H9 (cell line): ENCODE measurements around the gene PTBP3. TPM values are rescaled to one million over a fixed set of nuclear protein-coding genes. Genes with fewer than 3 reads are reported as not detected.
A peak's percentile ranks its signal among the peaks of the same experiment; 100 is the strongest.

Experiments
- DNase-seq: peaks from one replicate; pipeline ENCODE4 v3.0.0-alpha.2; 2017
- H2AFZ ChIP-seq: one replicate; pipeline ENCODE4 v1.6.1; 2013; ENCODE audit warnings: mild to moderate bottlenecking, low read length, control low read depth, moderate library complexity
- H2AK5ac ChIP-seq: 2 replicates; pipeline ENCODE4 v1.6.1; 2013; ENCODE audit warnings: low read length, control low read depth, mixed read lengths; ENCODE audit not compliant: insufficient read length
- H2BK120ac ChIP-seq: one replicate; pipeline ENCODE4 v1.6.1; 2013; ENCODE audit warnings: low read depth, mild to moderate bottlenecking, low read length, control low read depth, inconsistent platforms; ENCODE audit not compliant: poor library complexity, severe bottlenecking
- H2BK12ac ChIP-seq: 2 replicates; pipeline ENCODE4 v1.6.1; 2013; ENCODE audit warnings: low read length, control low read depth, mixed read lengths, low read depth; ENCODE audit not compliant: insufficient read length
- H2BK15ac ChIP-seq: 2 replicates; pipeline ENCODE4 v1.6.1; 2013; ENCODE audit warnings: low read depth, low read length, control low read depth
- H2BK20ac ChIP-seq: one replicate; pipeline ENCODE4 v1.6.1; 2013; ENCODE audit warnings: low read depth, mild to moderate bottlenecking, low read length, control low read depth, inconsistent platforms; ENCODE audit not compliant: poor library complexity, severe bottlenecking
- H2BK5ac ChIP-seq: 2 replicates; pipeline ENCODE4 v1.6.1; 2013; ENCODE audit warnings: low read length, control low read depth, mixed read lengths; ENCODE audit not compliant: insufficient read length
- H3K14ac ChIP-seq: 2 replicates; pipeline ENCODE4 v1.6.1; 2013; ENCODE audit warnings: low read length, control low read depth; ENCODE audit not compliant: insufficient read depth
- H3K18ac ChIP-seq: 2 replicates; pipeline ENCODE4 v1.6.1; 2013; ENCODE audit warnings: low read depth, mild to moderate bottlenecking, mixed read lengths, low read length, control low read depth; ENCODE audit not compliant: insufficient read length
- H3K23ac ChIP-seq: 2 replicates; pipeline ENCODE4 v1.6.1; 2013; ENCODE audit warnings: low read length, control low read depth, mixed read lengths, low read depth; ENCODE audit not compliant: insufficient read length
- H3K23me2 ChIP-seq: 2 replicates; pipeline ENCODE4 v1.6.1; 2013; ENCODE audit warnings: low read depth, mild to moderate bottlenecking, mixed read lengths, low read length, control low read depth; ENCODE audit not compliant: insufficient read length, poor library complexity, severe bottlenecking
- H3K27ac ChIP-seq: 2 replicates; pipeline ENCODE4 v1.5.1; 2013; ENCODE audit warnings: low read length, control low read depth, mixed read lengths, low read depth; ENCODE audit not compliant: insufficient read length
- H3K27me3 ChIP-seq: 2 replicates; pipeline ENCODE4 v1.6.1; 2013; ENCODE audit warnings: low read length, control low read depth, inconsistent platforms; ENCODE audit not compliant: insufficient read depth
- H3K4ac ChIP-seq: 2 replicates; pipeline ENCODE4 v1.6.1; 2013; ENCODE audit warnings: low read depth, mild to moderate bottlenecking, control low read depth, inconsistent platforms, low read length, moderate library complexity
- H3K4me1 ChIP-seq: 2 replicates; pipeline ENCODE4 v1.6.1; 2013; ENCODE audit warnings: low read length, control low read depth, inconsistent platforms; ENCODE audit not compliant: insufficient read depth
- H3K4me2 ChIP-seq: 2 replicates; pipeline ENCODE4 v1.6.1; 2013; ENCODE audit warnings: low read length, control low read depth, mixed read lengths; ENCODE audit not compliant: insufficient read length, insufficient read depth
- H3K56ac ChIP-seq: 2 replicates; pipeline ENCODE4 v1.6.1; 2013; ENCODE audit warnings: low read depth, mild to moderate bottlenecking, mixed read lengths, low read length, control low read depth; ENCODE audit not compliant: insufficient read length
- H3K79me1 ChIP-seq: 2 replicates; pipeline ENCODE4 v1.6.1; 2013; ENCODE audit warnings: low read depth, mild to moderate bottlenecking, moderate library complexity, low read length, control low read depth, inconsistent platforms; ENCODE audit not compliant: insufficient read depth, poor library complexity, severe bottlenecking
- H3K79me2 ChIP-seq: 2 replicates; pipeline ENCODE4 v1.6.1; 2013; ENCODE audit warnings: low read length, control low read depth, inconsistent platforms; ENCODE audit not compliant: insufficient read depth
- H3K9ac ChIP-seq: 2 replicates; pipeline ENCODE4 v1.6.1; 2013; ENCODE audit warnings: low read length, control low read depth, mixed read lengths; ENCODE audit not compliant: insufficient read length; ENCODE audit errors: extremely low read depth
- H3K9me3 ChIP-seq: one replicate; pipeline ENCODE4 v1.6.1; 2013; ENCODE audit warnings: low read depth, low read length, inconsistent platforms; ENCODE audit not compliant: control insufficient read depth
- H3T11ph ChIP-seq: one replicate; pipeline ENCODE4 v1.6.1; 2013; ENCODE audit warnings: mild to moderate bottlenecking, low read length, control low read depth, inconsistent platforms
- H4K20me1 ChIP-seq: one replicate; pipeline ENCODE4 v1.6.1; 2013; ENCODE audit not compliant: control insufficient read depth, insufficient read length, insufficient read depth
- H4K5ac ChIP-seq: 2 replicates; pipeline ENCODE4 v1.6.1; 2013; ENCODE audit warnings: low read depth, mild to moderate bottlenecking, mixed read lengths, low read length, control low read depth; ENCODE audit not compliant: insufficient read length
- H4K8ac ChIP-seq: replicated peaks from 2 replicates; pipeline ENCODE4 v1.6.1; 2013; ENCODE audit warnings: low read length, control low read depth, mixed read lengths, low read depth; ENCODE audit not compliant: insufficient read length
- H4K91ac ChIP-seq: 2 replicates; pipeline ENCODE4 v1.6.1; 2013; ENCODE audit warnings: low read depth, mild to moderate bottlenecking, moderate library complexity, mixed read lengths, low read length, control low read depth; ENCODE audit not compliant: insufficient read length
- H3K27ac Mint-ChIP-seq, 3 experiments: 2 replicates in 2 of 3; 3 replicates in 1 of 3; pipeline ENCODE4 v1.8.0; 2020 to 2021; ENCODE audit warnings: mixed read lengths in 3 of 3, mild to moderate bottlenecking in 1 of 3, moderate library complexity in 1 of 3
- H3K27me3 Mint-ChIP-seq: 2 replicates; pipeline ENCODE4 v1.8.0; 2021; ENCODE audit warnings: low read depth, mild to moderate bottlenecking, moderate library complexity, mixed read lengths
- H3K36me3 Mint-ChIP-seq, 3 experiments: 2 replicates in 2 of 3; 3 replicates in 1 of 3; pipeline ENCODE4 v1.8.0; 2020 to 2021; ENCODE audit warnings: low read depth in 3 of 3, mixed read lengths in 3 of 3; ENCODE audit not compliant: insufficient read depth in 1 of 3
- H3K4me1 Mint-ChIP-seq, 2 experiments: 2 replicates each; pipeline ENCODE4 v1.8.0; 2020; ENCODE audit warnings: mixed read lengths in 2 of 2
- H3K4me3 Mint-ChIP-seq, 2 experiments: 2 replicates in 1 of 2; 3 replicates in 1 of 2; pipeline ENCODE4 v1.8.0; 2020 to 2021; ENCODE audit warnings: mild to moderate bottlenecking in 2 of 2, mixed read lengths in 2 of 2, moderate library complexity in 1 of 2
- H3K9me3 Mint-ChIP-seq, 2 experiments: 2 replicates in 1 of 2; 3 replicates in 1 of 2; pipeline ENCODE4 v1.8.0; 2020; ENCODE audit warnings: mild to moderate bottlenecking in 2 of 2, mixed read lengths in 2 of 2, moderate library complexity in 1 of 2
- WGBS: extraction: QIAGEN DNeasy Blood & Tissue Kit; methylation state at CpG from one replicate; pipeline ENCODE4 v1.1.7; 2013; ENCODE audit warnings: missing lambda C conversion rate, low lambda C conversion rate, mixed read lengths; ENCODE audit not compliant: insufficient read length; ENCODE audit errors: extremely low coverage; 5-methylcytosine and 5-hydroxymethylcytosine counted together
- total RNA-seq: library from RNA; stranded (reverse); gene quantifications from 2 replicates; pipeline ENCODE4 v1.2.1, GENCODE V29; 2021
- TF ChIP-seq, protein P1 (sequence below): fragments of 200-600 bp; sonication (generic); conservative IDR thresholded peaks from 3 replicates; pipeline ENCODE4 v1.8.0; 2021; ENCODE audit warnings: antibody characterized with exemption, mild to moderate bottlenecking

Gene PTBP3
- total RNA-seq, 1 experiment from 2014 or later, result 89.5 TPM

GRCh38 chr9:112261133-112261532 lies 72.3 kb downstream of the PTBP3 start:
- Histone ChIP-seq H3K79me1 (no peaks in the 10 kb centered on the region), H3K79me2 (no peaks in the 10 kb centered on the region), H2BK15ac (no peak overlapping the region), H3K4ac (no peak overlapping the region), H3K18ac (no peak overlapping the region), H3K9me3 (no peaks in the 10 kb centered on the region), H2BK20ac (no peak overlapping the region), H3K23ac (no peak overlapping the region), H2AK5ac (no peak overlapping the region), H3K4me1 (no peaks in the 10 kb centered on the region), H4K91ac (no peak overlapping the region), H2BK120ac (no peak overlapping the region), H3K9ac (no peak overlapping the region), H2BK5ac (no peak overlapping the region), H2AFZ (no peak overlapping the region), H3T11ph (no peak overlapping the region), H3K27me3 (no peaks in the 10 kb centered on the region), H4K20me1 (no peaks in the 10 kb centered on the region), H3K4me2 (no peak overlapping the region), H2BK12ac (no peak overlapping the region), H4K5ac (no peak overlapping the region), H3K27ac (no peak overlapping the region), H4K8ac (no peak overlapping the region), H3K23me2 (no peaks in the 10 kb centered on the region), H3K56ac (no peak overlapping the region), H3K14ac (no peak overlapping the region)
- DNase-seq, result no peak
- Mint-ChIP-seq H3K27me3 (no peaks in the 10 kb centered on the region), H3K4me3 (no peak overlapping the region), H3K4me1 (peaks cover 2 to 15% of the 10 kb centered on the region in 2 experiments), H3K27ac (0 out of 7 replicates have a peak overlapping the region, but pooled peaks of 1 of the 3 experiments have one; percentile 20), H3K36me3 (peaks cover 0 to 7% (median 5%) of the 10 kb centered on the region in 3 experiments; a peak in 5 of 7 replicates), H3K9me3 (no peaks in the 10 kb centered on the region)
- no CpG with 5 or more reads among the region's 5 CpGs for WGBS
- TF ChIP-seq, protein P1, sequence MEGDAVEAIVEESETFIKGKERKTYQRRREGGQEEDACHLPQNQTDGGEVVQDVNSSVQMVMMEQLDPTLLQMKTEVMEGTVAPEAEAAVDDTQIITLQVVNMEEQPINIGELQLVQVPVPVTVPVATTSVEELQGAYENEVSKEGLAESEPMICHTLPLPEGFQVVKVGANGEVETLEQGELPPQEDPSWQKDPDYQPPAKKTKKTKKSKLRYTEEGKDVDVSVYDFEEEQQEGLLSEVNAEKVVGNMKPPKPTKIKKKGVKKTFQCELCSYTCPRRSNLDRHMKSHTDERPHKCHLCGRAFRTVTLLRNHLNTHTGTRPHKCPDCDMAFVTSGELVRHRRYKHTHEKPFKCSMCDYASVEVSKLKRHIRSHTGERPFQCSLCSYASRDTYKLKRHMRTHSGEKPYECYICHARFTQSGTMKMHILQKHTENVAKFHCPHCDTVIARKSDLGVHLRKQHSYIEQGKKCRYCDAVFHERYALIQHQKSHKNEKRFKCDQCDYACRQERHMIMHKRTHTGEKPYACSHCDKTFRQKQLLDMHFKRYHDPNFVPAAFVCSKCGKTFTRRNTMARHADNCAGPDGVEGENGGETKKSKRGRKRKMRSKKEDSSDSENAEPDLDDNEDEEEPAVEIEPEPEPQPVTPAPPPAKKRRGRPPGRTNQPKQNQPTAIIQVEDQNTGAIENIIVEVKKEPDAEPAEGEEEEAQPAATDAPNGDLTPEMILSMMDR, result no peak
